HG02571 (cell line): ENCODE data around the gene ZNF205.
A peak's percentile ranks its signal among the peaks of the same experiment; 100 is the strongest.

Experiments
- ATAC-seq: cut with Tn5 transposase; IDR thresholded peaks from one replicate; pipeline ENCODE4 v1.9.1; 2021; ENCODE audit warnings: mild to moderate bottlenecking, moderate library complexity; ENCODE audit not compliant: unreplicated experiment

The ZNF205 gene

DNA sequence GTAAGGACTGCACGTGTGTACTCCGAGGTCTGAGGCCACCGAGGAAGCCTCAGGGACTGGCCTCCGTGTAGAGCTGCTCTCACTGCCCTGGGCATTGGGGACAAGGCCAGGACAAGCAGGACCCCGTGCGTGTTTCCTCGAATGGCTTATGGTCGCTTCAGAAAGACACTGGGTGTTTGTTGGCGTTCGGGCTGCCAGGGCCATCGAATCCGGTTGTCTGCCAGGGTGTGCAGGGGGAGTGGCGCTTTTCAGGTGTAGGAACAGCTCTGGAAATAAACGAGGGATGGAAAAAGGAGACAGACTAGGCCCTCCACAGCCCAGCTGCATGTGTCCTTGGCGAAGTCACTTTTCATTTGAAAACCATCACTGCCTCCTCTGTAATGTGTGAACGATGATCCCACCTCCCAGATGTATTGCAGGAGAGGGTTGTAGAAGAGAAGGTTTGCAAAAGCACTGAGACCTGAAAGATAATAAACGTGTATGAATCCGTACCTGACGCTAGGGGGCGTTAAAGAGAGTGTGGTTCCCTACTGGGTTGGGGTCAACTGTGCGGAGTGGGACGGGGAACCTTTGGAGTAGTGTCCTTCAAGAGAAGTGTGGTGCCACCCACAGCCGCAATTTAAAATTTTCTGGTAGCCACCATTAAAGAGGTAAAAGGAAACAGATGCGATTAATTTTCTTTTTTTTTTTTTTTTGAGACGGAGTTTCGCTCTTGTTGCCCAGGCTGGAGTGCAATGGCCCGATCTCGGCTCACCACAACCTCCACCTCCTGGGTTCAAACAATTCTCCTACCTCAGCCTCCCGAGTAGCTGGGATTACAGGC lies 11.2 kb upstream of the ZNF205 start:
- no peak for ATAC-seq

DNA sequence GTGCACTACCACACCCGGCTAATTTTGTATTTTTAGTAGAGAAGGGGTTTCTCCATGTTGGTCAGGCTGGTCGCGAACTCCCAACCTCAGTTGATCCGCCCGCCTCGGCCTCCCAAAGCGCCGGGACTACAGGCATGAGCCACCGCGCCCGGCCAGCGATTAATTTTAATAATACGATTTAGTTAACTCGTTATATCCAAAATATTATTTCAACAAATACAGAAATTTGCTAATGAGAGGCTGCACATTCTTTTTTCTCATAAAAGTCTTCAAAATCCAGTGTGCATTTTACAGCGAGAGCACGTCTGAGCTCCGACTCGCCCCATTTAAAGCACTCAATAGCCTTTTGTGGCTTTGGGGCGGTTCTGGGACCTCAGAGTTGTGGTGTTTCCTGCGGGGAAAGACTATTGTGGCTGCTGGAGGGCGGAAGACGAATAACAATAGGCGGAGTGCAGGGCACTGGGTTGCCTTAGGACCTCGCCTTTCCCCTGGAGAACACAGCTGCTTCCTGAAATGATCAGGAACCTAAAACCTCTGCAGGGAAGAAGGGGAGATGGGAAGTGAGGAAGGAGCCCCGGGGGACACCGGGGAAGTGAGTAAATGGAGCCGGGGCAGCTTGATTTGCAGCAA lies 10.4 kb upstream of the ZNF205 start:
- ATAC-seq = no peak

DNA sequence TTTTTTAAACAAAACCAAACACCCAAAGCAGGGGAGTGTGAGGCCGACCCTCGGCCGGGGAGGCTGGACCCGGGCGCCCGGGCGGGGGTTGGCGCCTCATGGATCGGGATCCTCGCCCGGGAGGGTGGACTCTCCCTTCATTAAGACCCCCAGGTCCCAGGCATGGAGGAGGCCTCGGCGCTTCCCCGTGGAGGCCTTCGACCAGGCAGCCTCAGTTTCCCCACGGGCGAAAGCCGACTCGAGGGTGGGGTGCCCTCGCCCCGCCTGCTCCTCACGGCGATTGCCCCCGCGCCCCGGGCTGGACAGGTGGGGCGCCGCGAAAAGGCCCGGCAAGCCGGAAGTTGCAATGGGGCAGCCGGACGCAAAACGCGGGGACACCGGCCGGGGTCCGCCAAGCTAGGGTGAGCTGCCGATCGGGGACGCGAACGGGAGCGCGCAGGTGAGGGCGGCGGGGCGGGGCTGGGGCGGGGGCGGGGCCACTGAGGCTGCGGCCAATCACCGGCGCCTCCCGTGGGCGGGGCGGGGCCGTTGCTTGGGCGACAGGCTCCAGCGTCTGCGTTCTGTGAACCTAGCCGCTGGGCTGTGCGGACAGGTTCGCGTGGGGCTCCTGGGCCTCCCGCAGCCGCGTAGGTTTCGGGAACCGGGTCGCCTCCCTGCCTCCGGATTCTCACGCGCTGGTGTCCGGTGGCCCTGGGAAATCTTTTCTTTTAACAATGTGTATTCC lies 6.0 kb upstream of the ZNF205 start:
- peak; percentile 81 for ATAC-seq

DNA sequence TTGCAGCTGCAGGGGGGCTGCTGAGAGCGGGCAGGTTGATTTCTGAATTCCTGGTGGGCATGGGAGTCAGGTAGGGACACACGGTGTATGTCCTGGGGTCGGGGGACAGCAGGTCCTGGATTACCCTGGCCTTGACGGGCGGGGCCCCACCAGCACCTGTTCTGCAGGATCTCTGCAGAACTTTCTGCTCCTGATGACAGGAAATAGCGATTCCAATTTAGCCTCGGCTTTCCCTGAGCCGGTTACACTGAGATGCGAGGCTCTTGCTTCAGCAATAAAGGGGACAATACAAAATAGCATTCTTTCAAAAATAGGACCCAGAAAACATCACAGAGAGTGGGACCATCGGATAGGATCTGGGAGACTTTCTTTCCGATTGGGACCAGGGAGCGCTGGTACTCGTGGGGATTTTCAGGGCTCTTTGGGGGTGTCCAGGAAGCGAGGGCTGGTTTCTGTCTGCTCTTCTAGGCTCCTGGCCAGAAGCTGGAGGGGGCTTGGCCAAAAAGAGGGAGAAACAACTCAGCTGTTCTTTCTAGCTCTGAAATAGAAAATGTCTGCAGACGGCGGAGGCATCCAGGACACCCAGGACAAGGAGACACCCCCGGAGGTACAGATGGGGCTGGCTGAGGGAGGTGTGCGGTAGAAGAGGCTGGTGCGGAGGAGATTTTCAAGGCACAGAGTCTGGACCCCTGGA lies 642 bp downstream of the ZNF205 start:
- no peak for ATAC-seq

DNA sequence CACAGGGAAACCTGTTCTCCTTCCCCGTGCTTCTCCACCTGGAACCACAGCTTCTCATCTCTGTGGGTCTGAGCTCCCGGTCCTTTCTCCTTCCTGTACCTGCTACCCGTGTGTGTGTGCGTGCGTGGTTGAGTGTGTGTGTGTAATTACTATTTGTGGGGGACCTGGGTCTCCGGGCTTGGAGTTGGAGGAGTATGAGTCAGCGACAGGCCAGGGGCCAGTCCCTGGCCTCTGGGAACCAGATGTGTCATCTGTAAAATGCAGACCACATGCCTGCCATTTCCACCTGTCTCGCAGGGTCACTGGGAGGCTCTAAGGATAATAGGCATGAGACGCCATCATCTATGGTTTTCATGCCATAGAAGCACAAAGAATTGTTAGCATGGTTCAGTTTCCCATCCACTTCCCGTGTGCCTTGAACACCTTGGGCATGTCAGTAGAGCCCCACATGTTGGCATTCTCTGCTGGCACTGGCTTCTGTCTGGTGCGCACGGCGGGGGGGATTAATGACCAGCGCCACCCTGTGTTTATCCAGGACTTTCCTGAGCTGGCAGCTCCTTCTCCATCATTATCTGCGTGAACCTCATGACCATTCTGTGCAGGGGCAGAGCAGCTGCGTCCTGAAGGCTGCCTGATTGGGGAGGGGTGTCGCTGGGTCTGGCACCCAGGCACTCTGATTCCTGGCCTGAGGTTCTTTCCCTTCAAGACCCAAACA lies 1.5 kb downstream of the ZNF205 start:
- no peak for ATAC-seq

DNA sequence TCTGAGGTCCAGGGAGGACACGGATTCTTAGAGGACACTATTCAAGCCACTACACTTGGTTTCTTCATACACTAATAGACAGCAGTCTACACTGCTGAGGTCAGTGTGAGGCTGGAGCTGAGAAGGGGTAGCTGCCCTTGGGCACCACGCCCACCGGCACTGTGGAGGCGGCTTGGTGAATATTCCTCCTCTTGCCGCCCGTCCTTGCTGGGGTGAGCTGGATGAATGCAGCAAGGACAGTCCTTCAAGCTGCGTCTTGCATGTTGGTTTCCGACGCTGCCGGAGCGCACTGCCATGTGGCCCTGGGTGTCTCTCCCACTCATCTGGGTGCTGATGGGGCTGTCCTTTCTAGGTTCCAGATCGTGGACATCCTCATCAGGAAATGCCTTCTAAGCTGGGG lies 2.6 kb downstream of the ZNF205 start:
- no peak for ATAC-seq

DNA sequence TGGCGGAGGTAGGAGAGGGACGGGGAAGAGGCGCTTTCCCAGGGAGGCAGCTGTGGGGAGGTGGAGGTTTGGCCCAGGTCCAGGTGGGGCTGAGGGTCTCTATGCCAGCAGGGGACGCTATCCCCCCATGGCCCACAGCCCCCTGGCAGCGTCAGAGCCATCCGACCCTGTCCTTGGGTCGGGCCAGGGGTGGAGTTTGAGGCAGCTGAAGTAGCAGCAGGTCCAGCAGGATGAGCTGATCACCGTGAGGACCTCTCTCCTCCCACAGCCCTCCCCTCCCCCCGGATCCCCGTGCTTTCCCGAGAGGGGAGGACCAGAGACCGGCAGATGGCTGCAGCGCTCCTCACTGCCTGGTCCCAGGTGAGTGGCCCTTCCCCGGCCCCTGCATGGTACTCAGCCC lies 3.2 kb downstream of the ZNF205 start:
- ATAC-seq = no peak

GRCh38 chr16:3118204-3118790 lies 5.9 kb downstream of the ZNF205 start:
- no peak for ATAC-seq

GRCh38 chr16:3118846-3119245 lies 6.5 kb downstream of the ZNF205 start:
- no peak for ATAC-seq

GRCh38 chr16:3119286-3119685 lies 6.9 kb downstream of the ZNF205 start:
- ATAC-seq = no peak

- no peak for ATAC-seq
Measured at GRCh38 chr16:3119701-3120408, 7.5 kb downstream of the ZNF205 start.

DNA sequence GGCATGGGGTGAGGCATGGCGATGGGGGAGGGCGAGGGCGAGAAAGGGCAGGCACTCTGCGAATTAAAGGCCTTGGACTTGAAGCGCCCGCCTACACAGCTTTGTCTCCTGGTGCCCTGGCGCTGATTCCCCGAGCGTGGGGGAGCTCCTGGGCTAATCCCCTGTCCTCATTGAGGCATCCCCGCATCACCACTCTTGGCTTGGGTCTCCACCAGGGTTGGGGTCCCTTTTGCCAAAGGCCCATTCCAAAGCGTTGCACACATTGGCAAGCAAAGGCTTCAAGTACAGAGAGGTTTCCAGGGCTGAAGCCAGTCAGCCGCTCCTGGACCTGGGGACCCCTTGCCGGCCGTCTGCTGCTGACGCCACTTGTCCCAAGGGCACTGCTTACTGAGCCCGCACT lies 8.0 kb downstream of the ZNF205 start:
- ATAC-seq = no peak

GRCh38 chr16:3121851-3122467 lies 9.6 kb downstream of the ZNF205 start:
- no peak for ATAC-seq

DNA sequence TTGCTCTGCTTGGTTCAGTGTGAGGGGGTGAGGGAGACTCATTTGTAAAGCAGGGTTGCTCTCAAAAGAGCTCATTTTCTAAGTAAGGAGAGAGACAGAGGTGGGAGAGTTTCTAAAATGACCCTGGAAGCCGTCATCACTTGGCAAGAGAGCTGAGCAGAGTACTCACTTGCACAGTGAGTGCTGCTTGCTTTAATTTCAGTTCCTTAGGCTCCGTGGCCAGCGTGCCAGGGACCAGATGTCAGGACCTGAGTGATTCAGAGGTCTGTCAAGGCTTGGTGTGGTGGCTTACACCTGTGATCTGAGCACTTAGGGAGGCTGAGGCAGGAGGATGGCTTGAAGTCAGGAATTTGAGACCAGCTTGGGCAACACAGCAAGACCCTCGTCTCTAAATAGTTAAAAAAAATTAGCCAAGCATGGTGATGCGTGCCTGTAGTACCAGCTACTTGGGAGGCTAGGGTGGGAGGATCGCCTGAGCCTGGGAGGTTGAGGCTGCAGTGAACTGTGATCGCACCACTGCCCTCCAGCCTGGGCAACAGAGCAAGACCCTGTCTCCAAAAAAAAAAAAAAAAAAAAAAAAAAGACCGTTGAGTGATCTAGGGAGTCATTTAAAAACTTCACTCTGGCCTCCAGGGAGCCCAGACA lies 10.7 kb downstream of the ZNF205 start:
- ATAC-seq = no peak

DNA sequence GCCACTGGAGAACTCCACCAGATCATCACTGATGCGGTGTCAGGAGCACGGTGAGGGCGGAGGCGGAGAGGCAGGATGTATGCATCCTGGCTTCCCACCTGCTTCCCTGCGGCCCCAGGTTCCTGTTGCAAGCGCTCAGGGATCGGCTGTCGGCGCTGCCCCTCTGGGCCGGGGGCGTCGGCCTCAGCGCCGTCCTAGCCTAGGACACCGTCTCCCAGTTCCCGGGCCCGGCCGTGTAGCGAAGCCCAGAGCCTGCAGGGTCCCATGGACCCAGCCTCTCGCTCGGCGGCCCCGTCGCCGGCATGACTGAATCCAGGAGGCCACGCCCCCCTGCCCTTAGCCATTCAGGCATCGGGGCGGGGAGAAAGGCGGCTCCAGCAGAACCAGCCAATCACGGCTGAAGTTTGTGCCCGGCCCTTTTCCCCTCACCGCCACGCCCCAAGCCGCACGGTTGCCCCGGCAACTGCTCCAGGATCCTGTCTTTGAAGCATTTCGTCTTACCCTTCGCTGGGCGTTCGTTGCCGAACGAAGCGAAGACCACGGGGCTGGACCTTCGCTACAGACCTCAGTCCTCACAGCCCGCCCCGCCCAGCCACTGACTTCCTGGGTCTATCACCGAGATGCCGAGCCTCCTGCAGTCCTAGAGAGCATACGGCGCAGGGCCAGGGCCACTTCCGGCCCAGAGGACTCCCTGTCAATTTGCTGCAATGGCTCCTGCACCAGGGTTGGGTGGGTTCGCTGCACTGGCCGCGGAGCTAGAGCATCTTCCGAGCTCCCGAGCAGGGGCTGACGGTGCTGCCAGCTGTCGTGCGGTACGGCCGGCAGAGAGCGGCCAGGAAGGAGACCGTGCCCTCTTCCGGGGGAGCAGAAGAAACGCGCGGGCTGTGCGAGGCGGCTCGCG lies 11.8 kb downstream of the ZNF205 start:
- ATAC-seq = peak; percentile 88

DNA sequence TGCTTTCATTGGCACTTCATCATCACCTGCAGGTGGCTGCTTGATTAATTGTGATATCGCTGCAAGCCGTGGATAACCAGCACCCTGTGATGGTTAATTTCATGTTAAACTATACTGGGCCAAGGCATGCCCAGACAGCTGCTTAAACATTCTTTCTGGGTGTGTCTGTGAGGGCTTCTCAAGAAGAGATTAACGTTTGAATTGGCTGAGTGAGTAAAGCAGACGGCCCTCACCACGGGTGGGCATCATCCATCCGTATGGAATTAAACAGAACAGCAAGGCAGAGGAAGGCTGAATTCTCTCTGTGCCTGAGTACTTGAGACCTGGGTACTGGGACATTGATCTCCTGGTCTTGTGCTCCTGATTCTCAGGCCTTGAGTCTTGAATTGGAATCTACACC lies 15.4 kb downstream of the ZNF205 start:
- no peak for ATAC-seq
